DOHH2 (cell line): ENCODE results near the gene ZFYVE27.

Experiments used
- H3F3A ChIP-seq: fragments of 200-600 bp; sonication (generic), shearing (Covaris generic); 2 replicates; pipeline ENCODE4 v1.6.0; 2016; ENCODE audit warnings: antibody characterized with exemption, mild to moderate bottlenecking; ENCODE audit not compliant: control insufficient read depth, insufficient read depth
- H3K27ac ChIP-seq: fragments of 200-600 bp; sonication (generic); 2 replicates; pipeline ENCODE4 v1.5.1; 2014; ENCODE audit warnings: low read depth, mild to moderate bottlenecking, low read length, moderate library complexity
- H3K27me3 ChIP-seq: fragments of 200-600 bp; sonication (generic); 2 replicates; pipeline ENCODE4 v1.6.1; 2014; ENCODE audit warnings: mild to moderate bottlenecking, low read length, mixed read lengths; ENCODE audit not compliant: control insufficient read depth
- H3K36me3 ChIP-seq: fragments of 200-600 bp; sonication (generic); 2 replicates; pipeline ENCODE4 v1.6.1; 2014; ENCODE audit warnings: mild to moderate bottlenecking, low read length, moderate library complexity, mixed read lengths; ENCODE audit not compliant: control insufficient read depth
- H3K4me1 ChIP-seq: fragments of 200-600 bp; sonication (generic); 2 replicates; pipeline ENCODE4 v1.6.1; 2014; ENCODE audit warnings: mild to moderate bottlenecking, low read length, mixed read lengths; ENCODE audit not compliant: control insufficient read depth
- H3K4me2 ChIP-seq: fragments of 200-600 bp; sonication (generic); 2 replicates; pipeline ENCODE4 v1.6.0; 2014; ENCODE audit warnings: mild to moderate bottlenecking, low read length, moderate library complexity
- H3K4me3 ChIP-seq: fragments of 200-600 bp; sonication (generic); 2 replicates; pipeline ENCODE4 v1.5.1; 2014; ENCODE audit warnings: mild to moderate bottlenecking, low read length, mixed read lengths
- H3K79me2 ChIP-seq: fragments of 200-600 bp; sonication (generic); 2 replicates; pipeline ENCODE4 v1.6.1; 2014; ENCODE audit warnings: mild to moderate bottlenecking, low read length, mixed read lengths; ENCODE audit not compliant: control insufficient read depth
- H3K9me2 ChIP-seq: fragments of 200-600 bp; sonication (generic); replicated peaks from 2 replicates; pipeline ENCODE4 v1.6.1; 2014; ENCODE audit warnings: mild to moderate bottlenecking, low read length, mixed read lengths; ENCODE audit not compliant: control insufficient read depth
- H3K9me3 ChIP-seq: fragments of 200-600 bp; sonication (generic); 2 replicates; pipeline ENCODE4 v1.6.1; 2014; ENCODE audit warnings: antibody characterized with exemption, low read length, mixed read lengths; ENCODE audit not compliant: control insufficient read depth, insufficient read depth
- H4K20me1 ChIP-seq: fragments of 200-600 bp; sonication (generic); 2 replicates; pipeline ENCODE4 v1.6.0; 2014; ENCODE audit warnings: low read depth, mild to moderate bottlenecking, antibody characterized with exemption, low read length, moderate library complexity; ENCODE audit not compliant: control insufficient read depth, insufficient read depth
- CTCF ChIP-seq: fragments of 200-600 bp; sonication (generic); IDR thresholded peaks from one replicate; pipeline ENCODE4 v1.5.1; 2014; ENCODE audit warnings: antibody characterized with exemption, mild to moderate bottlenecking, low read depth, low read length; ENCODE audit not compliant: poor library complexity, severe bottlenecking
- EZH2phosphoT487 ChIP-seq: fragments of 200-600 bp; sonication (generic); IDR thresholded peaks from 2 replicates; pipeline ENCODE4 v1.6.1; 2017; ENCODE audit warnings: borderline replicate concordance, mild to moderate bottlenecking, antibody characterized with exemption, low read length, moderate library complexity, mixed read lengths

ZFYVE27 gene

GRCh38 chr10:97778452-97779302 lies 41.7 kb downstream of the ZFYVE27 start:
- no peaks in the 10 kb centered on the region for H3K9me3 ChIP-seq
- peaks cover 5% of the 10 kb centered on the region; the same call in 1 of the 2 replicates for H3K27me3 ChIP-seq
- TF ChIP-seq EZH2phosphoT487 (no peak), CTCF (no peak)
- H3F3A ChIP-seq = no peaks in the 10 kb centered on the region
- H3K36me3 ChIP-seq = no peaks in the 10 kb centered on the region
- H3K4me3 ChIP-seq = no peak overlapping the region
- H4K20me1 ChIP-seq = no peaks in the 10 kb centered on the region
- H3K4me1 ChIP-seq = no peaks in the 10 kb centered on the region
- H3K27ac ChIP-seq = no peak overlapping the region
- H3K4me2 ChIP-seq = no peak overlapping the region
- no peaks in the 10 kb centered on the region for H3K9me2 ChIP-seq
- H3K79me2 ChIP-seq = no peaks in the 10 kb centered on the region

GRCh38 chr10:97779492-97779891 lies 42.6 kb downstream of the ZFYVE27 start:
- H3K9me2 ChIP-seq = no peaks in the 10 kb centered on the region
- no peaks in the 10 kb centered on the region for H3K4me1 ChIP-seq
- no peaks in the 10 kb centered on the region for H3F3A ChIP-seq
- H3K27ac ChIP-seq = no peak overlapping the region
- no peak overlapping the region for H3K4me2 ChIP-seq
- no peak for TF ChIP-seq CTCF
- H3K4me3 ChIP-seq = no peak overlapping the region
- H3K36me3 ChIP-seq = no peaks in the 10 kb centered on the region
- no peaks in the 10 kb centered on the region for H4K20me1 ChIP-seq
- H3K9me3 ChIP-seq = no peaks in the 10 kb centered on the region
- H3K27me3 ChIP-seq = 0 out of 2 replicates have a peak, but pooled peaks cover 5% of the 10 kb centered on the region
- H3K79me2 ChIP-seq = no peaks in the 10 kb centered on the region

DNA sequence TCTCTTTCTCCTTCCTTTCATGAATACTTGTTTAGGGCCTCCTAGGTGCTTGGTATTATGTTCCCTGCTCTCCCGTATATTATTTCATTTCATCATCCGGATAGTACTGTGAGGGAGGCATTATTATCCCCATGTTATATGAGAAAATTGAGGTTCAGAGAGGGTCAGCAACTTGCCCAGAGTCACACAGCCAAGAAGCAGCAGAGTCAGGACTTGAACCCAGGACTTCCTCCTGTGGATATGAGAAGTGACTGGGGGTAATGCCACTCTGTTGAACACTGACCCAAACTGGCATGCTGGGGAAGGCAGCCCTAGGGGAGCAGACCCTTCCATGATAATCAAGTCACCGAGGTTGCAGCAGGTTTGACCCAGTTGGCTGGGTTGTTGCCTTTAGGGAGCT lies 43.0 kb downstream of the ZFYVE27 start:
- H3K9me2 ChIP-seq = no peaks in the 10 kb centered on the region
- TF ChIP-seq CTCF (no peak), EZH2phosphoT487 (no peak)
- no peaks in the 10 kb centered on the region for H3K79me2 ChIP-seq
- H3K9me3 ChIP-seq = no peaks in the 10 kb centered on the region
- no peaks in the 10 kb centered on the region for H3K36me3 ChIP-seq
- 0 out of 2 replicates have a peak, but pooled peaks cover 5% of the 10 kb centered on the region for H3K27me3 ChIP-seq
- H4K20me1 ChIP-seq = no peaks in the 10 kb centered on the region
- H3F3A ChIP-seq = no peaks in the 10 kb centered on the region
- no peak overlapping the region for H3K4me2 ChIP-seq
- H3K4me3 ChIP-seq = no peak overlapping the region
- H3K27ac ChIP-seq = no peak overlapping the region
- no peaks in the 10 kb centered on the region for H3K4me1 ChIP-seq
